NCI-H1436 (cell line): ENCODE measurements around the gene PRADC1.
"Not testable (repeated sequence)": the region's sequence is repeated elsewhere in the genome, so short reads cannot be mapped to it uniquely, and the experiment has no call there.

Source experiments
- DNase-seq: peaks from one replicate; lab custom pipeline; 2025; lab: John Stamatoyannopoulos, UW

PRADC1 gene

DNA sequence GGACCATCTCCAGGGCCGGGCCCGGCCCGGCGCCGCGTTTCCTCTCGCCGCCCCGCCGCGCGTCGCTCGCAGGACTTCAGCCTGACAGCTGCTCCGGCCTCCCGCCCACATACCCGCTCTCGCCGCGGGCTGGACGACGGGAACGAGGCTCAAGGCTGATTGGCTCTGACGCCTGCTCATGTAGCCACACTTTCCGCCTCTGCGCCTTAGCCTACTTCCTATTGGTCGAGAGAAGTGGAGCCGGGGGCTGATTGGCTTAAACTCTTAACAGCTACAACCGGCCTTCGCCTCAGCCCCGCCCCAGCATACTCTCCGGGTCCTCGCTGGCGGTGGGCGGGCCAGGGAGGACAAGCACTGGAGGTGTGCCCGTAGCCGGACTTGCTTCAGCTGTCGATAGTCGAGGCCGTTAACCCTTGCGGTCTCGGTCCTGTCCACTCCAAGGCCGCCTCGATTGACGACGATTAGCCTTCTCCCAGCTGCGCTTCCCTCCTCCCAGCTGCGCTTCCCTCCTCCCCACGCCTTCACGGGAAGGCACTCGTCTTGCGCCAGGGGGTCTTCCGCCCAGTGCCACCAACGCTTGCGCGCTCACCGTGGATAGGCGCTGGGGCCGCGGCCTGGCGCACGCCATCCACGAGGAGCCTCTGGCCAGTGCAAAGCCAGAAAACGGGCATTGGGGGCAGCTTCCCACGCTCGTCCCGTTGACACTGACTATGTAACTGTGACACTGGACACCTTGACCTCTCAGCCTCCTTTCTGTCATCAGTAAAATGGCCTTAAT lies at the start of gene PRADC1:
Gene PRADC1 (minus strand): TSS at position 86 of the 778 bp plus-strand sequence. CDS start 79 bp downstream, at position 7.
- DNase-seq, result peak; percentile 97

DNA sequence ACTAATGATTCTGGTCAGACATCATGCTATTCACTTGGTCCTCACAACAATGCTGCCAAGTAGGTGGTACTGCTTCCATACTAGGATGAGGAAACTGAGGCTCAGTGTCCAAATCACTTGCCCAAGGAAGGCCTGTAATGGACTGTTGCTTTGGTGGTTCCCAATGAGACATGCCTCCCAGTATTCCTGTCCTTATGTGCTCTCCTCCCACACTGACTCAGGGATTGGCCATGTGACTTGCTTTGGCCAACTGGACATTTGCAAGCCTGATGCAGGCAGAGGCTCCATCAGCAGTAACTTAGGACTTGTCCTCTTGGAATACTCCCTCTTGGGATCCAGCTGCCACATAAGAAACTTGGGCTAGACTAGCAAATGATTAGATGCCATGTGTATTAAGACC lies 48.2 kb upstream of the PRADC1 start:
- DNase-seq, result no peak

DNA sequence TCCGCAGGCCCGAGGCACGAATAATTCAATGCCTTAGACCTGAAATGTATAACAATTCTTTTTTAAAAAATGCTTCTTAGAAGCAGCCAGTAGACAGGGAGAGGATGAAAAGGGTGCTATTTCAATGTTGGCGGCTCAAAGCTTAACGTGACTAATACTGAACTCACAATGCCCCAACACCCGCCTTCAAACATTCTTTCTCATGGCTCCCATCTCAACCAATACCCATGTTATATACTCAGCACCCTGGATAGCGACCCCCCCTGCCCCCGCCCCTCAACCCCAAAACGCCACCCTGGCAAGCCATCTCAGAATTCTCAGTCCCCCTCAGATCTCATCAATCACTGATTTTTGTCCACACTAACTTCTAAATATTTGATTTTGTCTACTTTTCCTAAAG lies 46.8 kb upstream of the PRADC1 start:
- no peak for DNase-seq

DNA sequence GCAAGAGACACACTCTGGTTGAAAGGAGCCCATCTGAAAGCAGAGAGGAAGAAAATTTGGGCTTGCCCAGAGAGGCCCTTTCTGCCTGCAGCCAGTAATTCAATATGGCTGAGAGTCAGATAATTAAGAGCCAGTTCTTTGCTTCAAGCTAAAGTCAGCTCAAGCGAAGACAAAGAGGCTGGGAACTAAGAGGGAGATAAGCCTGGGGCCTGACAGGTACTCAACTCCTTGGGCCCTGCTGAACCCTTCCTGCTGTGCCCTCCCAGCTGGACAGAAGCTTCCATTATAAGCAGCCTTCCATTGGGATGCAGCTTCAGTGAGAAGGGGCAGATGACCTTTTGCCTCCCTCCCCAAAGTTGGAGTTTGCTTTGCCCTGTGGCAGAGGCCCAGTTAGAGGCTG lies 39.2 kb upstream of the PRADC1 start:
- no peak for DNase-seq

DNA sequence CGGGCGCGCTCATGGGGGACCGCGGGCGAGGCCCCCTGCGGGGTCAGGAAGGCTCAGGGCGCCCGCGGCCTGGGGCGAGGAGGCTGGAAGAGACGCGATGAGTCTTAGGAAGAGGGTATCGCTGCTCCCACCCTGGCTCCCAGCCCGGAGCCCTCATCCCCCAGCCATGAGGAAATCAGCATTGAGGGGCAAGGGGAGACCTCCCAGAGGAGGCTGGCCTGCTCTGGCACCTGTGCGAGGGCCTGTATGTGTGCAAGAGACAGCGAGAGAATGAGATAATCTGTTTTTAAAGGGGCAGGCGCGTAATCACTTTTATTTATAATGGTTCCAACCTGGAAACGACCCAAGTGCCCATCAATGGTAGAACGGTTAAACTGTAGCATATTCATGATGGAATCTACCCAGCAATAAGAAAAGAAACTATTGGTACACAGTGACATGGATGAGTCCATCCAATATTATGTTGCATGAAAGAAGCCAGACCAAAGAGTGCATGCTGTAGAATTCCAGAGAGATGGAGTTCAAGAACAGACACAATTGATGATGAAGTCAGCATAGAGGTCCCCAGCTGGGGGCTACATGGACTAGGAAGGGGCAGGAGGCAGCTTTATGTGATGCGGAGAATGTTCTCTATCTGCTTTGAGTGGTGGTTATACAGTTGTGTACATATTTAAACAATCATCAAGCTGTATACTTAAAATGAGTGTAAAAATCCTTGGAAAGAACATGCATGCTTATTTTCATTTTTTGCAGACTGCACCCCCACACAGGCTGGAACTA lies 36.8 kb upstream of the PRADC1 start:
- no peak for DNase-seq

DNA sequence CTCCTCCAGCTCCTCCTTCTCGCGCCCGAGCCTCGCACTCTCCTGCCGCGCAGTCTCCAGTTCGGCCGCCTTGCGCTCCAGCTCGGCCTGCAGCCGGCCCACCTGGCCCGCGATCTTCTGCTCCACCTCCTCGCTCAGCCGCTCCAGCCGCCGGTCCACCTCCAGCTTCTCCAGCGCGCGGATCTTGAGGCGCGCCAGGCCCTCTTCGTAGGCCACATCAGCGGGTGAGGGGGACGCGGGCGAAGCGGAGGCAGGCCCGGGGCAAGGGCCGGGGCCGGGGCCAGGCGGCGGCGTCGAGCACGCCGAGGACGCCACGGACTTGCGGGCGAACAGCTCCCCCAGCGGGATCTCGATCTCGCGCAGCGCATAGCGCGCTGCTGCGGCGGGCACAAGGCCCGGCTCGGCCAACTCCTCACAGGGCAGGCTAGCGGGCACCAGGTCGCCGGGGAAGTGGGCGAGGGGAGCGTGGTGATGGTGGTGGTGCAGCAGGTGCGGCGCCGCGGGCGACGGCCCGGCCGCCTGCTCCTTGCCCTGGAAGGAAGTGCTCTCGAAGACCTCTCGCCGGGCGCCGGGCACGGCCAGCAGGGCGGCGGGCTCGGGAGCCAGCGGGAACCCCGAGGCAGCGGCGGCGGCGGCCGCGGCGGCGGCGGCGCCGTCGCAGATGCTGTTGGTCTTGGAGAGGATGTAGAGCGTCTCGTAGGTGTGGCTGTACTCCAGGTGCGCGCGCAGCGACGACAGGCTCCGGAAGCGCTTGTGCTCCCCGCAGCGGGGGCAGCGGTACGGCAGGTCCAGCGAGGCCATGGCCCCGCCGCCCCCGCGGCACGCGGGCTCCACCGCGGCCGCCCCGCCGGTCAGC lies 36.0 kb upstream of the PRADC1 start:
- peak; percentile 81 for DNase-seq

DNA sequence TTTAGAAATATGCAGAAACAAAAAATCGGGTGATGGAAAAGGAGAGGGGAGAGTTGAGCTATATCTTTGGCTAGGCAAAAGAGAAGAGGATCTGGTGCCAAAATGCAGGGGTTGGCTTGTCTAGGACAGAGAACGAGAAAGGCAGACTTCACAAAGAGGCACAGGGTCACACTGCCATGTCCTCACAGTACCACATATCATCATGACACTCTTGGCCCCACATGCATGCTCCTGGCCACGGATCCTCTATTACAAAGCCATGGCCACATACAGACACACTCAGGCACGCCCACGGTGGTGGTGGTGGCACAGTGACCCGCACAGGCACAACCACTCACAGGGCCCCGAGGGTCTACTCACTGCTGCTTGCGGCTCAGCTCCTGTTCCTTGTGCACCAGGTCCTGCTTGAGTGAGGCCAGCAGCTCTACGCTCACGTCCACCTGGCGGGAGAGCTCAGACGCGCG lies 35.4 kb upstream of the PRADC1 start:
- peak; percentile 27 for DNase-seq

DNA sequence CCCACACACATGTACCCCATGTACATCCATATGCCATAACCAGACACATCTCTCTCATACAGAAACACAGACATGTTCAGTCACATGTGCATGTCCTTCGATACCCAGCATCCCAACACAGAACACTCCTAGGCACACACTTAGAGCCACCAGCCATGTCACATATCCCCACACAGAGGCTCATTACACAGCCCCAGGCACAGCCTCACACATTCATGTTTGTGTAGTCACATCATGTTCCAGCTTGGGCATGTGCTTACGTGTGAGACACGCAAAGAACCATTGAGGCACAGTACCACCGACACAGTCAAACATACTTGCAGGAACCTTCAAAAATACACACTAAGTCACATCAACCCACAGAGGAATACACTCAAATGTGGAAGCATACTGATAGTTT lies 34.0 kb upstream of the PRADC1 start:
- DNase-seq, result no peak

DNA sequence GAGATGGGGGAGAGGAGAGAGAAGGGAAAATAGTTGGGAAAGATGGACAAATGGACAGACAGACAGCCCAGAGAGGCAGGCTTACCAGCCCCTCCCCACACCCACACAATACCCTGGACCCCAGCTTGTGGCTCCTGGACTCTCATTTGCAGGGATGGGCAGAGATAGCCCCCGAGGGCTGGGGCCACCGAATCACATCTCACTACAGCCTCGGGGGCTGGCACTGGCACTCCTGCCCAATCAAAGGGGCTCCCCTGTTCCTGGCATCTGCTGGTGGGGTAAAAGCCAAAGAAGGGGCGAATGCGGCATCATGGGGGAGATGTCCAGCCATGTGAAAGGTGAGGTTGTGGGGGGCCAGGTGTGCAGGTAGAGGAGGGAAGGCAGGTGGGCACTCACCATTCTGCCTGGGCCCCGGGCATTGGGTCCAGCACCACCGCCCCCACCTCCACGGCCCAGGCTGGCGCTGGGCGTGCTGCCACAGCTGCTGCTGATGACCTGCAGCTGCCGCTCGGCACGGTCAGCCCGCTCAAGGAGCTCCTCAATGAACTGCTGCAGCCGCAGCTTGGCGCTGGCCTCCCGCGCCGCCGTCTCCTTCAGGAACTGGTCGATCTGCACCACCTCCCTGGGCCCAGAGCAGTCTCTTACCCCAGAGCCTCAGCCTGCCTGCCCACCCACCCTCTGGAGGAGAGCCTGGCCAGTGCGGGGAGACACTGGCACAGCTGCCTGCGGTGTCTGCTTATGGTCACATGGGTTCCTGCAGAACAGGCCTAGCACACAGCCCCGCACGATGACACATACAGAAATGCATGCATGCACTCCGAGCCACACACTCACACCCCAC lies 33.2 kb upstream of the PRADC1 start:
- no peak for DNase-seq

DNA sequence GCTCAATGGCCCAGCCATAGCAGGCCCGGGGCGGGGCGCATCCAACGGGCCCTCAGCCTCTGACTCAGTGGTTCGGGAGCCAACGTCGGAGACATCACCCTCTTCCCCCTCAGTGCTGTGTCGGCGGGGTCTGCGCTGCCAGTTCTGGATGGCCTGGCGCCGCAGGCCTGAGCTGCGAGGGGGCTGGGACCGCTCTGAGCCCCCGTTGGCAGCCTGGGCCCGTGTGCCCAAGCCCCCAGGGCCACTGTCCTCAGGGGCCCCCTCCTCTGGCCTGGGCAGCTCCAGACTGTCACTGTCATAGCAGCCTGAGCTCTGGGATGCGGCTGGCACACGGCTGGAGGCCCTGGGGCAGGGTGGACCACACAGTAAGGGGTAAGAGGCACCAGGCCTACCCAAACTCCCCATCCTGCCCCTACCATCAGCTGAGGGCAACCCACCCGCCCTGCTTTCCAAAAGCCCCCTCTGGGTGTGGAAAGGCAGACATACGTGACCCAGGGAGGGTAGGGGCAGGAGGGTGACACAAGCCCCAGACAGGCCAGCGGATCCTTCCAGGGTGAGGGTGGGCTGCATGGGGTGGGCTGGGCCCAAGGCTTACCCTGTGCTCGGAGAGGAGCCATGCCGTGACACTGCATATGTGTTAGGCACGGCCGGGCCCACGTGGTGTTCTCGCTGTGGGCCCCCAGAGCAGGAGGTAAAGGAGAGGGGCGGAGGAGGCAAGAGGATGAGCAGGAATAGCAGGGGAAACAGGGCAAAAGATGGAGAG lies 32.4 kb upstream of the PRADC1 start:
- DNase-seq, result no peak

DNA sequence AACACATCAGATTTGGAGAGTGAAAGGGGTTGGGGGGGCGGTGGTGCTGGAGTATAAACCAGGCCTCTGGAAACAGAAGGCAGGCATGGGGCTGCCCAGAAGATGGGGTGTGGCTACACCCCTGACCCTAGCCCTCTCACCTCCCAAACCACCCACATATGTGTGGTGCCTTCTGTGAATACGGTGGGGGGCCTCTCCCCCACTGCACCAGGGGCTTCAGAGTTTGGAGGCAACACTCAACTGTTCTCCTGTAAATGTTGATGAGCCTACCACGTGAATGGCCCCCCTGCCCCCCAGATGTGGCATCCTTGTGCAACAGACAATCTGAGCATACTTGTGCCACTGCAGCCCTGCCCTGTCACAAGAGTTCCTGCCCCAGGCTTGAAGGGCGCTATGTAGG lies 31.7 kb upstream of the PRADC1 start:
- no peak for DNase-seq

DNA sequence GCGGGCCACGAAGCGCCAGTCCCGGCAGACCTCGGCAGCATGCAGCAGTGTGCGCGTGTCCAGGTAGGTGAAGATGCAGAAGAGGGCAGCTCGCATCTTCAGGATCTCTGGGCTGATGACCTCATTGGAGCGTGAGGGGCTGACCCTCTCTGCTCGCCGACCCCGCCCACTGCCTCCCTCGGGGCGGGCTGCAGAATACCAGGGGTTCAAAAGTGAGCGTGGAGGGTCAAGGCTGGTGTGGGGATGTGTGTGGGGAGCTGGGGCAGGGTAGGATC lies 31.2 kb upstream of the PRADC1 start:
- no peak for DNase-seq

DNA sequence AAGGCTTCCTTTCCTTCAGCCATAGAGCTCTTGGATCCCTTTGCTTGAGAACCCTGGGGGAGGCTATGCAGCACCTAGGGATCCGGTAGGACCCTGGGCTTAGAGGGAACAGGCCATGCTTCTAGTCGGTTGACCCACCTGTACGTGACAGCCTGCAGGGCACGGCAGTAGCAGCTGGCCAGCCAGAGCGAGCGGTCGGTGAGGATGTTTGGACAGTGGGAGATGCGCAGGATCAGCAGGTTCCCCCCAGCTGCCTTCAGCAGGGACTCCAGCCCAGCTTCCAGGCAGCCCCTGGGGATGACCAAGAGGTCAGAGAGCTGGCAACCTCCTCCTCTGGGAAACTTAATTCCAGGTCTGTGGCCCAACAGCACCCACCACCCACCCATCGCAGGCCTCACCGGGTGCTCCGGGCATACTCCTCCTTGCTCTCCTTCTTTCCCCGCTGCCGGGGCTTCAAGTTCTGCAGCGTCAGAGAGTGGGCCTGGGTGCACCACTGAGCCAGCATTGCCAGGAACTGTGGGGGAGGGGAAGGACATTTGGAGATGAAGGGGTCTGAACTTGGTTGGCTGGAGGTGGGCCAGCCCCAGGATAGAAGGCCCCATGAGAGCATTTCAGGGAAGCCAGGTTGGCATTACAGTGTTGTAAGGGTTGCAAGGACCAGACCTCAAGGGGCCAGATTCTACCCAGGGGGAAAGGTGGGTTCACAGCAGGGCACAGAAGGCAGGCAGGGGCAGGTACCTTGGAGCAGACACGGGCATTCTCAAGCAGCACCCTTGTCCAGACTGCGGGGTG lies 30.7 kb upstream of the PRADC1 start:
- DNase-seq, result no peak

DNA sequence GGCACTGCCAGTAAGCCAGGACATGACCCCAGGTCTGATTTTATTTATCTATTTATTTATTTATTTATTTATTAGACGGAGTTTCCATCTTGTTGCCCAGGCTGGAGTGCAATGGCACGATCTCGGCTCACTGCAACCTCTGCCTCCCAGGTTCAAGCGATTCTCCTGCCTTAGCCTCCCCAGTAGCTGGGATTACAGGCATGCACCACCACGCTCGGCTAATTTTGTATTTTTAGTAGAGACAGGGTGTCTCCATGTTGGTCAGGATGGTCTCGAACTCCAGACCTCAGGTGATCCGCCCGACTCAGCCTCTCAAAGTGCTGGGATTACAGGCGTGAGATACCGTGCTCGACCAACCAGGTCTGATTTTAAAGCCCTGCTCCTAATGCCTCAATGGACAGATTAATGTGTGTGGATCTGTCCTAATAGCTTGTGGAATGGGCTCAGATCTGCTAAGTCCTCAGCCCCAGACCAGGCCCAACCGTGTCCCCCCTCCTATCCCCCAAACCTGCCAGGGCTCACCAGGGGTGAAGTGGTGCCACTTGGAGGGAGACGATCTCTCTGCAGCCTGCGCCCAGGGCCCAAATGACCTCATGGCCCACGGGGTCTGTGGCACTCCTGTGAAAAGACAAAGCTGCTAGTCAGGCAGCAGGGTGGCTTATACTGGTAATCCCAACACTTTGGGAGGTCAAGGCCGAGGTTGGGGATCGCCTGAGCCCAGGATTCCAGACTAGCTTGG lies 29.8 kb upstream of the PRADC1 start:
- DNase-seq, result not testable (repeated sequence)

DNA sequence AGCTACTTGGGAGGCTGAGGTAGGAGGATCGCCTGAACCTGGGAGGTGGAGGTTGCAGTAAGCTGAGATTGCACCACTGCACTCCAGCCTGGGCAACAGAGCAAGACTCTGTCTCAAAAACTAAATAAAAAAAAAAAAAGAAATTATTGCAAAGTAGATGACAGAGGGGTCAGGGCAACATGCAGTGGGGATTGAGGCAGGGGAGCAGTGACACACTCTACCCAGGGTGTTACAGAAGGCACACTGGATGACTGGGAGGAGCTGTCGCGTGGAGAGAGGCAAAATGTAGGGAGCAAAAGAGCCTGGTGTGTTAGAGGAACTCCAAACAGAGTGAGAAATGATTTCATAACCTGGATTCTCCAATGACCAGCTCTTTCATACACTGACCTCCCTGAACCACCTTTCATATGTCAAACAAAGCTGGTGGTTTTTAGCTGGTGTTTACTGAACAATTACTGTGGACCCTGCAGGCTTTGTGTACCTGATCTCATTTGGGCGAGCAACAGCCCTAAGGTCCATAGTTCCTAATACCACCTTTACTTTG lies 29.1 kb upstream of the PRADC1 start:
- no peak for DNase-seq

DNA sequence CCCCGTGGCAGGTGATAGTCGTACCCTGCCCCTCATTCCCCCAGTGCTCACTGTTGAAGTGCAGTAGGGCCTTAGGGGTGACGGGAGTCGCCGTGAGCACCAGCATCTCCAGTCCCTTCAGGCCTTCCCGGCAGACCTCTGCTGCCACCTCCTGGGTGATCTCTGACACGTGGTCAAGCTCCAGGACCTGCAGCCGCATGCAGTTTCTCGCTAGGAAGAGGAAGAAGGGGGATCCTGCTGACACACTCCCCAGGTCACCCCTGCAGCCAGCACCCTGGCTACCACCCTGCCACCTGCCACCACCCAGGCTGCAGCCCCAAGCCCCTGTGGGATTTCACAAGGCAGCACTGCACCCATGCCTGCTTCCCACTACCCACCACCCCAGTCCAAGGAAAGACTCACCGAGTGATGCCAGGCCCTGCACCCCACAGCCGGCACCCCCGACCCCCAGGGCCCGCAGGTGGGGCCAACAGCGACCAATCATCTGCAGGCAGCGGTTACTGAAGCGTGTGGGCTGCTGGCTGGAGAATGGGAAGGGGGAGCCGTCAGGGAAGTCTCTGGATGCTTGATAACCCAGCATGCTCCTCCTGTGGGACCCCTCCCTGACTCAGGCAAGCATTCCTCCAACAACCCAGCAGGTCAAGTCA lies 27.4 kb upstream of the PRADC1 start:
- no peak for DNase-seq

DNA sequence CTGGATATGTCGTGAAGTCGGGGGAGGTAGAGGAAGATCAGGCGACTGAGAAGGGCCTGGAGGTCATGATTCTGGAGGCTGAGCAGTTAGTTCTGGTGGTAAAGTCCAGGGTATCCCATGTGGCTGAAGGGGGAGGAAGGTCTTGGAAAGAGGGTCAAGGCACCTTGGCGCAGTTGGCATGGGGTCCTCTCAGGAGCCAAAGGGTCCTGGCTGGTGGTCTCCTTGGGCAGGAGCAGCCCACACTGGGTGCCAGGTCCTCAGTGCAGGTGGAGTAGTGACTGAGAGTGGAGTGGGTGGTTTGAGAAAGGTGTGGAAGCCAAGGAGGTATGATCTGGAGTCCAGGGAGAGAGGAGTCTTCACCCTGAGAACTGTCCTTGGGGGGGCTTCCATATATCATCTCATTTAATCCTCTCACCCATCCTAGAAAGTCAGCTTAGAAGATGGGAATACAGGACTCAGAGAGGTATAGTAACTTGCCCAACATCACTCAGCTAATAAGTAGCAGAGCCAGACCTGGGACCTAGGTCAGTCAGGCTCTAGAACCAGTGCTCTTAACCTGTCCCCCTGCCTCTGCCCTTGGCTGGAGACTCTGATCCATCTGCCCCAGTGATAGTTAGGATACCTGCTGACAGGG lies 26.8 kb upstream of the PRADC1 start:
- DNase-seq, result no peak

DNA sequence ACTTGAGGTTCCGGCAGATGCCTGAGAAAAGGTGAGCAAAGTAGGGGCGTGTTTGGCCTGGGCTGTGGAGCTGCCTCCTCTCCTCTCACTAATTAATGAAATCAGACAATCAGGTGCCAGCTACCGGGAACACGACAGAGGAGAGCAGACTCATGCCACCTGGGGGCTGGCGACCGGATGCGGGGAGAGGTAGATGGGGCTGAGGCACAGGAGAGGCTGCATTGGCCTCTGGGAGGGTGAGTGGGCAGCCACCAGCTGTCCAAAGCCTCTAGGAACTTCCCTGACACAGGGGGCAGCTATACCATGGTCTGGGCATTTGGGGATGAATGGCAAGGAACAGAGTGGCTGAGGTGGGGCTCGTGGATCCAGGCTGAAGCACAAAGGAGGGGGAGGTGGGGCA lies 26.2 kb upstream of the PRADC1 start:
- no peak for DNase-seq
